ENCODE measurements around the gene PIK3CB. TPM values are rescaled to one million over a fixed set of nuclear protein-coding genes. Genes with fewer than 3 reads are reported as not detected.

The PIK3CB gene
- total RNA-seq, 1 donor from 2014 or later: 14.2 TPM

- peaks cover 19% of the 10 kb centered on the region for H3K4me1 Mint-ChIP-seq (ENCODE audit: low read depth, unreplicated experiment)
- H3K4me3 Mint-ChIP-seq (ENCODE audit: unreplicated experiment): no peak overlapping the region
- H3K9me3 Mint-ChIP-seq (ENCODE audit: unreplicated experiment): peaks cover 4% of the 10 kb centered on the region
- H3K27me3 Mint-ChIP-seq (ENCODE audit: unreplicated experiment): no peaks in the 10 kb centered on the region
- no peak overlapping the region for H3K27ac Mint-ChIP-seq (ENCODE audit: unreplicated experiment)
- peaks cover 16% of the 10 kb centered on the region for H3K36me3 Mint-ChIP-seq (ENCODE audit: unreplicated experiment)
- DNase-seq: no peak
- no peak for TF ChIP-seq CTCF (IDR thresholded peaks at IDR 0.05; ENCODE audit: partially characterized antibody, unreplicated experiment)
These were observed 155.8 kb downstream of the PIK3CB start for GRCh38 chr3:138678874-138679392.

- H3K4me3 Mint-ChIP-seq (ENCODE audit: unreplicated experiment): no peak overlapping the region
- peaks cover 16% of the 10 kb centered on the region for H3K4me1 Mint-ChIP-seq (ENCODE audit: low read depth, unreplicated experiment)
- H3K27me3 Mint-ChIP-seq (ENCODE audit: unreplicated experiment): no peaks in the 10 kb centered on the region
- no peak for TF ChIP-seq CTCF (IDR thresholded peaks at IDR 0.05; ENCODE audit: partially characterized antibody, unreplicated experiment)
- H3K27ac Mint-ChIP-seq (ENCODE audit: unreplicated experiment): no peak overlapping the region
- H3K9me3 Mint-ChIP-seq (ENCODE audit: unreplicated experiment): peaks cover 4% of the 10 kb centered on the region
- no peak for DNase-seq
- peaks cover 16% of the 10 kb centered on the region for H3K36me3 Mint-ChIP-seq (ENCODE audit: unreplicated experiment)
These were observed 156.6 kb downstream of the PIK3CB start for GRCh38 chr3:138678086-138678485.

GRCh38 chr3:138675393-138675792 lies 159.3 kb downstream of the PIK3CB start:
- TF ChIP-seq CTCF (IDR thresholded peaks at IDR 0.05; ENCODE audit: partially characterized antibody, unreplicated experiment): no peak
- H3K4me3 Mint-ChIP-seq (ENCODE audit: unreplicated experiment): no peak overlapping the region
- H3K36me3 Mint-ChIP-seq (ENCODE audit: unreplicated experiment): peaks cover 16% of the 10 kb centered on the region
- DNase-seq: no peak
- no peaks in the 10 kb centered on the region for H3K27me3 Mint-ChIP-seq (ENCODE audit: unreplicated experiment)
- H3K9me3 Mint-ChIP-seq (ENCODE audit: unreplicated experiment): peaks cover 4% of the 10 kb centered on the region
- no peak overlapping the region for H3K27ac Mint-ChIP-seq (ENCODE audit: unreplicated experiment)
- peaks cover 2% of the 10 kb centered on the region for H3K4me1 Mint-ChIP-seq (ENCODE audit: low read depth, unreplicated experiment)

- DNase-seq: no peak
- peaks cover 16% of the 10 kb centered on the region for H3K36me3 Mint-ChIP-seq (ENCODE audit: unreplicated experiment)
- no peak for TF ChIP-seq CTCF (IDR thresholded peaks at IDR 0.05; ENCODE audit: partially characterized antibody, unreplicated experiment)
- H3K27ac Mint-ChIP-seq (ENCODE audit: unreplicated experiment): no peak overlapping the region
- H3K4me3 Mint-ChIP-seq (ENCODE audit: unreplicated experiment): no peak overlapping the region
- H3K9me3 Mint-ChIP-seq (ENCODE audit: unreplicated experiment): peaks cover 4% of the 10 kb centered on the region
- peaks cover 2% of the 10 kb centered on the region for H3K4me1 Mint-ChIP-seq (ENCODE audit: low read depth, unreplicated experiment)
- no peaks in the 10 kb centered on the region for H3K27me3 Mint-ChIP-seq (ENCODE audit: unreplicated experiment)
These were observed 160.8 kb downstream of the PIK3CB start for GRCh38 chr3:138673641-138674530.

GRCh38 chr3:138670407-138670806 lies 164.3 kb downstream of the PIK3CB start:
- H3K4me1 Mint-ChIP-seq (ENCODE audit: low read depth, unreplicated experiment): peaks cover 2% of the 10 kb centered on the region
- no peak overlapping the region for H3K4me3 Mint-ChIP-seq (ENCODE audit: unreplicated experiment)
- DNase-seq: no peak
- TF ChIP-seq CTCF (IDR thresholded peaks at IDR 0.05; ENCODE audit: partially characterized antibody, unreplicated experiment): no peak
- peaks cover 1% of the 10 kb centered on the region for H3K27me3 Mint-ChIP-seq (ENCODE audit: unreplicated experiment)
- peaks cover 4% of the 10 kb centered on the region for H3K9me3 Mint-ChIP-seq (ENCODE audit: unreplicated experiment)
- H3K36me3 Mint-ChIP-seq (ENCODE audit: unreplicated experiment): peaks cover 6% of the 10 kb centered on the region
- H3K27ac Mint-ChIP-seq (ENCODE audit: unreplicated experiment): no peak overlapping the region
